AG09309 (cell line): Measurements from ENCODE around the gene MXD4.

Experiments
- DNase-seq: peaks from one replicate; pipeline ENCODE4 v3.0.0-alpha.2; 2010; ENCODE audit warnings: low read depth
- H3K4me3 ChIP-seq: 2 replicates; pipeline ENCODE4 v1.5.1; 2011; ENCODE audit warnings: mild to moderate bottlenecking, low read depth, low read length, moderate library complexity; ENCODE audit not compliant: control insufficient read depth
- CTCF ChIP-seq: IDR thresholded peaks from 2 replicates; pipeline ENCODE4 v1.5.1; 2011; ENCODE audit warnings: mild to moderate bottlenecking, low read depth, low read length, inconsistent platforms; ENCODE audit not compliant: insufficient read depth, control insufficient read depth; ENCODE audit errors: missing control alignments

The MXD4 gene

DNA sequence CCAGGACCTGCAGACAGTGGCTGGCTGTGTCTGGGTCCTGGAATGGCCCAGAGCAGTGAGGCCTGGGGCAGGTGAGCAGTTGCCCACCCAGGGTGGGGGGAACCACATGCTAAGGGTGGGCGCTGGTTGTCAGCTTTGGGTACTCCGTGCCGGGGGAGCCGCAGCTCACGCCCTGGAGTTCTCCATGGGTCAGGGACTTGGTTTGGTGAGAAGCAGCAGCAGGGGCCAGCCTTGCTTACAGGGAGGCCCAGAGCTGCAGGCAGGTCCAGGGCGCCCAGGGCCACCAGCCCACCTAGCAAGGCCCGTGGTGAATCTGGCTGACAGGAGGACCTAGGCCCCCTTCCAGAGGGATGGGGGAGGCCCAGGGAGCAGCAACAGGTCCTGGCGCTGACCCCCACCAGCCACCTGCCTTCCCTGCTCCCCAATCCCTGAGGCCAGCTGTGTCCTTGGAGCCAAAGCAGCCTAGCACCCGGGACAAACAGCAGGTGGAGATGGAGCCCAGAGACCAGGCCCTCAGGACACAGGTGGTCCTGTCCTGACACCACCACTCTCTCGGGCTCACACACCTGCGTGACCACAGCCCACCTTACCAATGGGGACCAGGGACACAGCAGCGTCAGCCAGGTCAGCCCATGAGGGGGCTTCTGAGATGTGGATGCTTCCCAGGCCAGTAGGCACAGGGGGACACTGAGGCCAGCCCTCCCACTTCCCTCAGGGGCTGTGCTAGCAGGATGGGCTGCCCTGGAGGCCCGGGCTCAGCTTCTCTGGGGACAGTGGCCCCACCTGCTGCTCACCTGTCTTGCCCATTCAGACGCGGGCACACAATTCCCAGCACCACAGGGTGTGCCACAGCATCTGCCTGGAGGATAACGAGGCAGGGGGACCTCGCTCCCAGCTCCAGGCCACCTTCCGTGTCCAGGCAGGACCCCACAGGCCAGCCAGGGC, 3.5 kb downstream of the MXD4 start:
- H3K4me3 ChIP-seq = no peak overlapping the region
- no peak for TF ChIP-seq CTCF

DNA sequence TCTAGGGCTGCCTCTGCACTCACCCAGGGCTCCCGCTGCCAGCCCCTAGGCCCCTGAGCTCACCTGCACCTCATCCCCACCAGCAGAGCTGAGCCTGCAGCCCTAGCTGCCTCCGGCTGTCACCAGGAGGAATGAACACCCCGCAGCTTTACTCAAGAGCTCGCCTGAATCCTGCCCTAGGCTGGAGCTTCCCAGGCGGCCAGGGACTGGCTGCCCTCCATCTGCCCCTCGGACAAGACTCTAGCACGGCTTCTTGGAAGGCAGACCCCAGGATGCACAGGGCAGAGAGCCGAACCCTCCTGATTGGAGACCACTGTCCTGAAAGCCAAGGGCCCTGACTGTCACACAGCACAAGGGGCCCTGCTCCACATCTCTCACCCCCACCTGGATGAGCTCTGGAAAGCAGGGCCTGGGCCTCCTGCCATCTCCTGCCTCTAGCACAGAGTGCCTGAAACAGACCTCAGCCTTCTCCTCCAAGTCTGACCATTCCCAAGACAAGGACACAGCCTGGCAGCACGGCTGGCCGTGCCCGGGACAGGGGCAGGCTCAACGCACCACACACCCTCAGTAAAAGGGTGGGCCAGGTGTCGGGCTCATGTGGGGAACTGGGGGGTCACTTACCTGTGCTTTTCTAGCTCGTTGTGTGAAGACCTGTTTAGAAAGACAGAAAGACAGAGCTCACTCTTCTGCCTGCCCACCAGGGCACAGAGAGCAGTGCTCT, 4.4 kb downstream of the MXD4 start:
- no peak for TF ChIP-seq CTCF
- H3K4me3 ChIP-seq = no peak overlapping the region
- DNase-seq = no peak

More for the DNA sequence above, 3.5 kb downstream of the MXD4 start:
- no peak for DNase-seq

GRCh38 chr4:2256781-2257191, 5.1 kb downstream of the MXD4 start:
- TF ChIP-seq CTCF = no peak
- H3K4me3 ChIP-seq = no peak overlapping the region
- DNase-seq = no peak

- DNase-seq = no peak
- no peak for TF ChIP-seq CTCF
- H3K4me3 ChIP-seq = no peak overlapping the region
Observed at GRCh38 chr4:2256156-2256731, 5.7 kb downstream of the MXD4 start.

DNA sequence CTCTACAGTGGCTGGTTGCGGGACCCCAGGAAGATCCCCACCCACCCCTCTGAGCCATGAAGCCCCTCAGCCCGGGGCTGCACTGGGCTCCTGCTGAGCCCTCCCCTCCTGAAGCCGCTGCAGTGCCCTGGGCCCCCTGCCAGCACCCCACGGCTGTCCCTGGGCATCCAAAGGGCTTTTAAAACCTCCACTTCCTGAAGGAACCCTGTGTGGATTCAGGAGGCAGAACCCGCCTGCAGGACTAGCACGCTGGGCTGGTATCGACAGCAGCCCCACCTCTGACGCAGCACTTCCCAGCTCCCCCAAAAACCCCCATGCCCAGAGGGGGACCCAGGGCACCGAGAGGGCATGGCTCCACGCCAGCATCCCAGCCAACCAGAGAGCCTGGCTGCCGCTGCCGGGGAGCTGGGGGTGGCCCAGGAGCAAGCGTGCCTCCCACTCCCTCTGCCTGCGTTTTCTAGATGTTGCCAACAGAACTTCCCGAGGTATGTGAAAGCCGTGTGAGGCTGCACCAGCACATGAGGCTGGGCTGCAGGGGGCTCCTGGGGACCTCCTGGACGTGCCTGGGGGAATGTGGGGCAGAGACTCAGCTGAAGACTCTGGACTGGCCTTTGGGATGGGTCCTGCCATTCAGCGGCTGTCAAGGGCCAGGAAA, 6.3 kb downstream of the MXD4 start:
- DNase-seq = no peak
- TF ChIP-seq CTCF = no peak
- H3K4me3 ChIP-seq = no peak overlapping the region
